Measurements from ENCODE around the gene CFAP107. TPM values are rescaled to one million over a fixed set of nuclear protein-coding genes. Genes with fewer than 3 reads are reported as not detected.
"Not testable (repeated sequence)": the region's sequence is repeated elsewhere in the genome, so short reads cannot be mapped to it uniquely, and the experiment has no call there.

The CFAP107 gene
- total RNA-seq, 1 donor from 2014 or later: not detected

GRCh38 chr1:12712929-12713328 is 33.1 kb upstream of the CFAP107 start:
- no peak for TF ChIP-seq CTCF (IDR thresholded peaks at IDR 0.05)
- Histone ChIP-seq H3K36me3 (no peaks in the 10 kb centered on the region), H3K27ac (no peak overlapping the region), H3K27me3 (no peaks in the 10 kb centered on the region), H3K9me3 (no peaks in the 10 kb centered on the region), H3K4me1 (no peaks in the 10 kb centered on the region), H3K4me3 (no peak overlapping the region)
- intact Hi-C loops (cut with DNase I): no loop called here
- no peak for DNase-seq (ENCODE audit: low spot score in 2 of 2)

- H3K9me3 ChIP-seq; H3K4me3 ChIP-seq; H3K4me1 ChIP-seq; H3K36me3 ChIP-seq; H3K27ac ChIP-seq; intact Hi-C loops (cut with DNase I); H3K27me3 ChIP-seq; DNase-seq (ENCODE audit: low spot score in 2 of 2): not testable (repeated sequence)
Measured at GRCh38 chr1:12713651-12714050, 32.3 kb upstream of the CFAP107 start.

- no peak for TF ChIP-seq CTCF (IDR thresholded peaks at IDR 0.05)
- no peaks in the 10 kb centered on the region for H3K36me3 ChIP-seq
- no peak for DNase-seq (ENCODE audit: low spot score in 2 of 2)
- H3K4me3 ChIP-seq: no peak overlapping the region
- no peaks in the 10 kb centered on the region for H3K27me3 ChIP-seq
- no peaks in the 10 kb centered on the region for H3K4me1 ChIP-seq
- no peak overlapping the region for H3K27ac ChIP-seq
- H3K9me3 ChIP-seq: no peaks in the 10 kb centered on the region
- intact Hi-C loops (cut with DNase I): no loop called here
Measured at GRCh38 chr1:12714710-12715475, 31.1 kb upstream of the CFAP107 start.

GRCh38 chr1:12715896-12716437 is 30.0 kb upstream of the CFAP107 start, which contains the start of gene AADACL3:
Gene AADACL3, plus strand, starts transcription at chr1:12716110. Its CDS starts 67 bp downstream, at chr1:12716177.
- Histone ChIP-seq H3K36me3 (no peaks in the 10 kb centered on the region), H3K4me1 (no peaks in the 10 kb centered on the region), H3K27ac (no peak within 1 kb of the TSS), H3K9me3 (no peaks in the 10 kb centered on the region), H3K27me3 (no peaks in the 10 kb centered on the region), H3K4me3 (no peak within 1 kb of the TSS)
- intact Hi-C loops (cut with DNase I): no loop called here
- no peak for DNase-seq (ENCODE audit: low spot score in 2 of 2)
- no peak for TF ChIP-seq CTCF (IDR thresholded peaks at IDR 0.05)

- H3K27ac ChIP-seq: no peak overlapping the region
- DNase-seq (ENCODE audit: low spot score in 2 of 2): no peak
- intact Hi-C loops (cut with DNase I): no loop called here
- no peaks in the 10 kb centered on the region for H3K36me3 ChIP-seq
- no peak overlapping the region for H3K4me3 ChIP-seq
- no peak for TF ChIP-seq CTCF (IDR thresholded peaks at IDR 0.05)
- no peaks in the 10 kb centered on the region for H3K27me3 ChIP-seq
- no peaks in the 10 kb centered on the region for H3K9me3 ChIP-seq
- H3K4me1 ChIP-seq: no peaks in the 10 kb centered on the region
Measured at GRCh38 chr1:12717301-12717838, 28.6 kb upstream of the CFAP107 start.

- intact Hi-C loops (cut with DNase I): no loop called here
- no peak for TF ChIP-seq CTCF (IDR thresholded peaks at IDR 0.05)
- no peak for DNase-seq (ENCODE audit: low spot score in 2 of 2)
- Histone ChIP-seq H3K4me3 (no peak overlapping the region), H3K36me3 (no peaks in the 10 kb centered on the region), H3K9me3 (no peaks in the 10 kb centered on the region), H3K4me1 (no peaks in the 10 kb centered on the region), H3K27ac (no peak overlapping the region), H3K27me3 (no peaks in the 10 kb centered on the region)
Measured at GRCh38 chr1:12722626-12723025, 23.4 kb upstream of the CFAP107 start.

Data from ascending aorta (tissue), 2 donors.